GM21786 (cell line): ENCODE measurements around the gene TTN.

Experiments used
- ATAC-seq: cut with Tn5 transposase; IDR thresholded peaks from one replicate; pipeline ENCODE4 v1.9.1; 2021; ENCODE audit not compliant: unreplicated experiment

TTN gene

GRCh38 chr2:178807227-178808008, at the start of gene TTN:
Gene TTN, minus strand, starts transcription at chr2:178807423. Its CDS starts 2,781 bp downstream, at chr2:178804642.
- ATAC-seq: no peak

GRCh38 chr2:178855151-178855550, 47.9 kb upstream of the TTN start:
- no peak for ATAC-seq

GRCh38 chr2:178848335-178848734, 41.1 kb upstream of the TTN start:
- ATAC-seq: no peak

GRCh38 chr2:178846458-178846802, 39.2 kb upstream of the TTN start:
- ATAC-seq: no peak

- ATAC-seq: no peak
These were observed 38.6 kb upstream of the TTN start for GRCh38 chr2:178845566-178846457.

- ATAC-seq: no peak
These were observed 37.5 kb upstream of the TTN start for GRCh38 chr2:178844701-178845100.

- no peak for ATAC-seq
These were observed 37.0 kb upstream of the TTN start for GRCh38 chr2:178844269-178844668.

GRCh38 chr2:178843697-178844096, 36.5 kb upstream of the TTN start:
- no peak for ATAC-seq

GRCh38 chr2:178836807-178837206, 29.6 kb upstream of the TTN start:
- no peak for ATAC-seq

- ATAC-seq: no peak
These were observed 26.9 kb upstream of the TTN start for GRCh38 chr2:178834086-178834485.

GRCh38 chr2:178833382-178833781, 26.2 kb upstream of the TTN start:
- ATAC-seq: no peak

GRCh38 chr2:178830451-178830850, 23.2 kb upstream of the TTN start:
- no peak for ATAC-seq

- ATAC-seq: no peak
These were observed 22.8 kb upstream of the TTN start for GRCh38 chr2:178829981-178830380.

- ATAC-seq: no peak
These were observed 22.2 kb upstream of the TTN start for GRCh38 chr2:178829299-178829960.

- ATAC-seq: no peak
These were observed 21.3 kb upstream of the TTN start for GRCh38 chr2:178828486-178828881.

- no peak for ATAC-seq
These were observed 20.7 kb upstream of the TTN start for GRCh38 chr2:178827739-178828485.

GRCh38 chr2:178827111-178827510, 19.9 kb upstream of the TTN start:
- no peak for ATAC-seq

GRCh38 chr2:178825183-178825582, 18.0 kb upstream of the TTN start:
- no peak for ATAC-seq

GRCh38 chr2:178824181-178824580, 17.0 kb upstream of the TTN start:
- ATAC-seq: no peak

GRCh38 chr2:178819992-178820391, 12.8 kb upstream of the TTN start:
- peak; percentile 88 for ATAC-seq
